HEK293 (cell line): Measurements from ENCODE around the gene GLCE.

Source experiments
- CTCF ChIA-PET: fragments of 350-600 bp; formaldehyde crosslinking; extraction: SDS; loops from one replicate; lab custom pipeline; 2021; ENCODE audit warnings: antibody characterized with exemption; lab: Yijun Ruan, JAX
- POLR2A ChIA-PET: fragments of 300-600 bp; formaldehyde crosslinking; extraction: SDS; loops from one replicate; lab custom pipeline; 2020; ENCODE audit warnings: antibody characterized with exemption, inconsistent platforms; lab: Yijun Ruan, JAX
- H3K27ac ChIP-seq: fragments of 200-500 bp; sonication (Bioruptor generic); 2 replicates; pipeline ENCODE4 v1.5.1; 2014; ENCODE audit warnings: low read depth, low read length, control low read depth, inconsistent platforms; ENCODE audit errors: extremely low read depth
- H3K36me3 ChIP-seq, 2 experiments: fragments of 200-500 bp in 1 of 2; sonication (Bioruptor generic) in 1 of 2; 1 replicate in 1 of 2; 2 replicates in 1 of 2; pipeline ENCODE4 v1.5.1; 2014 to 2017; ENCODE audit warnings: inconsistent platforms in 2 of 2, low read length in 2 of 2; ENCODE audit not compliant: control insufficient read depth in 2 of 2, insufficient read depth in 1 of 2
- H3K4me1 ChIP-seq: fragments of 200-500 bp; sonication (Bioruptor generic); 2 replicates; pipeline ENCODE4 v1.5.1; 2014; ENCODE audit warnings: mild to moderate bottlenecking, low read length, inconsistent platforms; ENCODE audit not compliant: control insufficient read depth, insufficient read depth
- H3K4me3 ChIP-seq: 2 replicates; pipeline ENCODE4 v1.5.1; 2011; ENCODE audit warnings: low read depth, mild to moderate bottlenecking, control low read depth, low read length, moderate library complexity
- H3K9me3 ChIP-seq: fragments of 200-500 bp; sonication (Bioruptor generic); 2 replicates; pipeline ENCODE4 v1.5.1; 2014; ENCODE audit warnings: low read depth, low read length, inconsistent platforms; ENCODE audit not compliant: control insufficient read depth, insufficient read depth
- GLI2 ChIP-seq: fragments of 450-650 bp; formaldehyde crosslinking; IDR thresholded peaks from 2 replicates; pipeline ENCODE4; 2017; ENCODE audit warnings: missing biosample characterization, missing genetic modification characterization, low read depth, borderline replicate concordance
- HOXC10 ChIP-seq: sonication (generic); formaldehyde crosslinking; IDR thresholded peaks from 2 replicates; pipeline ENCODE4 v1.8.1; 2023; ENCODE audit warnings: mild to moderate bottlenecking, missing genetic modification reagents
- KLF10 ChIP-seq: fragments of 450-650 bp; IDR thresholded peaks from 2 replicates; pipeline ENCODE4 v1.5.1; 2018; ENCODE audit warnings: missing biosample characterization, mild to moderate bottlenecking, missing genetic modification characterization
- PRDM1 ChIP-seq: fragments of 450-650 bp; formaldehyde crosslinking; IDR thresholded peaks from 2 replicates; pipeline ENCODE4; 2016; ENCODE audit warnings: missing biosample characterization, missing genetic modification characterization
- PRDM10 ChIP-seq: fragments of 450-650 bp; formaldehyde crosslinking; IDR thresholded peaks from 2 replicates; pipeline ENCODE4 v1.5.1; 2016; ENCODE audit warnings: missing biosample characterization, missing genetic modification characterization
- REPIN1 ChIP-seq: fragments of 450-650 bp; formaldehyde crosslinking; IDR thresholded peaks from 2 replicates; pipeline ENCODE4 v1.5.1; 2017; ENCODE audit warnings: missing biosample characterization, missing genetic modification characterization, low read depth
- ZBTB11 ChIP-seq: fragments of 450-650 bp; formaldehyde crosslinking; conservative IDR thresholded peaks from 2 replicates; pipeline ENCODE4 v1.5.1; 2016; ENCODE audit warnings: low read depth, missing biosample characterization, missing genetic modification characterization
- ZBTB21 ChIP-seq: fragments of 450-650 bp; formaldehyde crosslinking; IDR thresholded peaks from 2 replicates; pipeline ENCODE4 v1.5.1; 2017; ENCODE audit warnings: missing biosample characterization, missing genetic modification characterization
- ZFHX2 ChIP-seq: fragments of 450-650 bp; formaldehyde crosslinking; conservative IDR thresholded peaks from 2 replicates; pipeline ENCODE4 v1.5.1; 2016; ENCODE audit warnings: missing biosample characterization, missing genetic modification characterization
- ZNF16 ChIP-seq: fragments of 450-650 bp; formaldehyde crosslinking; IDR thresholded peaks from 2 replicates; pipeline ENCODE4 v1.5.1; 2016; ENCODE audit warnings: low read depth, missing biosample characterization, missing genetic modification characterization
- ZNF266 ChIP-seq: fragments of 450-650 bp; formaldehyde crosslinking; IDR thresholded peaks from 2 replicates; pipeline ENCODE4 v1.5.1; 2016; ENCODE audit warnings: missing biosample characterization, missing genetic modification characterization, low read depth
- ZNF302 ChIP-seq: fragments of 450-650 bp; formaldehyde crosslinking; IDR thresholded peaks from 2 replicates; pipeline ENCODE4 v1.5.1; 2016; ENCODE audit warnings: missing biosample characterization, missing genetic modification characterization, low read depth
- ZNF335 ChIP-seq: fragments of 450-650 bp; formaldehyde crosslinking; conservative IDR thresholded peaks from 2 replicates; pipeline ENCODE4 v1.5.1; 2016; ENCODE audit warnings: missing biosample characterization, missing genetic modification characterization
- ZNF341 ChIP-seq: fragments of 450-650 bp; formaldehyde crosslinking; IDR thresholded peaks from 2 replicates; pipeline ENCODE4; 2016; ENCODE audit warnings: low read depth, missing biosample characterization, missing genetic modification characterization
- ZNF394 ChIP-seq: fragments of 450-650 bp; formaldehyde crosslinking; IDR thresholded peaks from 2 replicates; pipeline ENCODE4 v1.5.1; 2016; ENCODE audit warnings: missing biosample characterization, missing genetic modification characterization, mild to moderate bottlenecking, moderate library complexity, borderline replicate concordance
- ZNF416 ChIP-seq: fragments of 450-650 bp; formaldehyde crosslinking; IDR thresholded peaks from 2 replicates; pipeline ENCODE4 v1.5.1; 2016; ENCODE audit warnings: missing biosample characterization, missing genetic modification characterization
- ZNF521 ChIP-seq: fragments of 450-650 bp; formaldehyde crosslinking; IDR thresholded peaks from 2 replicates; pipeline ENCODE4 v1.5.1; 2017; ENCODE audit warnings: missing biosample characterization, mild to moderate bottlenecking, missing genetic modification characterization
- ZNF571 ChIP-seq: fragments of 450-650 bp; formaldehyde crosslinking; IDR thresholded peaks from 2 replicates; pipeline ENCODE4 v1.5.0; 2017; ENCODE audit warnings: missing biosample characterization, missing genetic modification characterization
- ZNF596 ChIP-seq: fragments of 450-650 bp; IDR thresholded peaks from 2 replicates; pipeline ENCODE4 v1.5.0; 2018; ENCODE audit warnings: missing biosample characterization, mild to moderate bottlenecking, missing genetic modification characterization, moderate library complexity
- ZNF626 ChIP-seq: fragments of 450-650 bp; sonication (Bioruptor Pico); formaldehyde crosslinking; IDR thresholded peaks from 2 replicates; pipeline ENCODE4 v1.5.1; 2018; ENCODE audit warnings: missing biosample characterization, missing genetic modification characterization, inconsistent platforms
- ZNF629 ChIP-seq: fragments of 450-650 bp; formaldehyde crosslinking; IDR thresholded peaks from 2 replicates; pipeline ENCODE4 v1.5.1; 2017; ENCODE audit warnings: missing biosample characterization, missing genetic modification characterization
- ZNF664 ChIP-seq: fragments of 450-650 bp; formaldehyde crosslinking; IDR thresholded peaks from 2 replicates; pipeline ENCODE4 v1.5.1; 2016; ENCODE audit warnings: missing biosample characterization, missing genetic modification characterization

The GLCE gene

GRCh38 chr15:69127306-69127705, 33.1 kb upstream of the GLCE start:
- H3K9me3 ChIP-seq = no peaks in the 10 kb centered on the region
- CTCF ChIA-PET = no interaction called here
- H3K4me1 ChIP-seq = peaks cover 12% of the 10 kb centered on the region; the same call in 1 of the 2 replicates
- H3K27ac ChIP-seq = no peak overlapping the region
- no peak overlapping the region for H3K4me3 ChIP-seq
- TF ChIP-seq ZNF664 (tag by site-specific recombination) (no peak), ZNF16 (tag by site-specific recombination) (no peak), ZNF596 (tag by site-specific recombination) (no peak), ZNF266 (no peak), PRDM1 (tag by site-specific recombination) (0 out of 2 replicates have a peak, but pooled peaks have one; percentile 37)
- POLR2A ChIA-PET = interaction anchor here (0.5 to 0.7 kb wide), 2 partner anchors 364 to 931 kb away, joined by 3 read pairs; no protein-coding TSS in a partner anchor
- H3K36me3 ChIP-seq = no peaks in the 10 kb centered on the region

DNA sequence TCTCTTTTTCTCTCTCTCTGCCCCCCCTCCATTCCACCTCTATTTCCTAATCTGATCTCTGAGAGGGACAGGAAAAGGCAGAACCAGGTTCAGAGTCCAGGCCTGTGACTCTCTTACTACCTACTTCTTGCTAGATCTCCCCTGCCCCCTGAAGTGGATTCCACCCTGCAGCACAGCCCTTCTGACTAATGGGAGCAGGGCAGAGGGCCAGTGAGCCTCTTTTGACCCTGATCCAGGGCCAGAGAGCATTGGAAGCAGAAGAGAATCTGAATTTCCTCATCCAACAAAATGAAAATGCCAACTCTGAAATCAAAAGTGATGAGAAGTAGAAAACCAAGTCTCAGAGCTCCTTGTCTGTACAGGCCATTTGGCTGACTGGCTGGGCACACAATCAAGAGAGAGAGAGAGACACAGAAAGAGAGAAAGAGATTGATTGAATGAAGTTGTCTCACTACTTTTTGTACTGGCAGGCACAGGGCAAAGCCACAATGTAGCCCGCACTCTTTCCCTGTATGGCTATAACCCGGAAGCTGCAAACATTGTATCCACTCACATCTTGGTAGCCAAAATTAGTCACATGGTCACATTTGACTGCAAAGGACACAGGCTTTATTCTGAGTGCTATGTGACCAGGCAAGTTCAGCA, 31.6 kb upstream of the GLCE start:
- Histone ChIP-seq H3K4me3 (no peak overlapping the region), H3K27ac (no peak overlapping the region), H3K4me1 (peaks cover 12% of the 10 kb centered on the region; the same call in 1 of the 2 replicates), H3K9me3 (no peaks in the 10 kb centered on the region), H3K36me3 (no peaks in the 10 kb centered on the region)
- CTCF ChIA-PET = no interaction called here
- POLR2A ChIA-PET = no interaction called here
- TF ChIP-seq KLF10 (no peak), REPIN1 (tag by site-specific recombination) (no peak), PRDM10 (tag by site-specific recombination) (peak; percentile 98), ZNF266 (0 out of 2 replicates have a peak, but pooled peaks have one; percentile 3), ZNF626 (no peak), ZNF596 (tag by site-specific recombination) (peak; percentile 93), GLI2 (no peak), ZNF394 (tag by site-specific recombination) (0 out of 2 replicates have a peak, but pooled peaks have one; percentile 31)

DNA sequence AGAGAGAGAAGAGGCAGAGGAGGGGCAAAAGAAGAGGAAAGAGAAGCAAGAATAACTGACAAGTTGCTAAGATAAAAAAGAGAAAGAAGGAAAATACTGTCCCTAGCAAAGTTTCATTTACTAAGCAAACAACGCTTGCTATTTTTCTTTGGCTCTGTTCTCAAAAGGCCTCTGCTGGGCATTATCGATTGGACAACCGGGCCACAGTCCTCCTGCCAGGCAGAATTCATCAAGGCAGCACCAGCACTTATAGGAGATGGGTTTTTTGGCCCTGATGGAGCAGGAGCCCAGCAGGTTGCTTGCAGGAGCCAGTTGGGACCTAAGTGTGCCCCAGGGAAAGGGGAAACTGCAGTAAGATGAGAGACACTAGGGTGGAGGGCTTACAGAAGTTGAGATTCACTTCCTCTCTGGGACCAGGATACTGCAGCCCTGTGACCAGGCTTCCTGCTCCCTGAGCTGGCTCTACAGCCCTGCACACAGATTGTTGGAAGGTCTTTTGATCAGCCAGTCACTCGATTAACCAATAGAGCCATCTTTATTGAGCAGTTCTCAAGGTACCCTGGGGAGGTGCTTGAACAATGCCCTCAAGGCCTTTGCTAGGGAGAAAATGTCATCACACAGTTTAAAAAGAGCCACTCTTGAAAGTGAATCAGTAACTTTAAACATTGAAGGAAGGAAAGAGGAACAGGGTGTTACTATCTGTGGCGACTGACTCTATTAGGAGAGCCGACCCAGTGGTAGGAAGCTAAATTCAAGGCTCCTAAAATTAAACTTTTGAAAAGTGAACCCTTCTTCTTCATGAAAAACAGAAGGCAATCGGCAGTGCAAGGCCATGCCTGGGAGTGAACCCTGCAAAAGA, 28.8 kb upstream of the GLCE start:
- Histone ChIP-seq H3K4me1 (0 out of 2 replicates have a peak, but pooled peaks cover 3% of the 10 kb centered on the region), H3K27ac (no peak overlapping the region), H3K4me3 (no peak overlapping the region), H3K36me3 (no peaks in the 10 kb centered on the region), H3K9me3 (no peaks in the 10 kb centered on the region)
- ChIA-PET POLR2A (no interaction called here), CTCF (interaction anchor here (0.7 to 1.0 kb wide), 4 partner anchors 9 to 587 kb away, joined by 3 to 5 read pairs (median 4); no protein-coding TSS in a partner anchor)
- TF ChIP-seq ZBTB11 (no peak), HOXC10 (CRISPR knock-in tag) (no peak), ZNF521 (tag by site-specific recombination) (no peak), ZNF302 (no peak), ZNF571 (tag by site-specific recombination) (no peak), ZNF341 (tag by site-specific recombination) (no peak), GLI2 (no peak), ZNF629 (tag by site-specific recombination) (no peak), ZBTB21 (tag by site-specific recombination) (no peak), ZFHX2 (no peak), ZNF416 (no peak), KLF10 (no peak), ZNF335 (no peak)
